GM18858 (cell line): Measurements from ENCODE around the gene DMRTB1.

Source experiments
- ATAC-seq: cut with Tn5 transposase; IDR thresholded peaks from one replicate; pipeline ENCODE4 v1.9.1; 2021; ENCODE audit not compliant: unreplicated experiment

The DMRTB1 gene

GRCh38 chr1:53507116-53507820 is 48.1 kb downstream of the DMRTB1 start:
- ATAC-seq, result no peak

GRCh38 chr1:53508056-53508990 is 49.1 kb downstream of the DMRTB1 start:
- ATAC-seq, result no peak

DNA sequence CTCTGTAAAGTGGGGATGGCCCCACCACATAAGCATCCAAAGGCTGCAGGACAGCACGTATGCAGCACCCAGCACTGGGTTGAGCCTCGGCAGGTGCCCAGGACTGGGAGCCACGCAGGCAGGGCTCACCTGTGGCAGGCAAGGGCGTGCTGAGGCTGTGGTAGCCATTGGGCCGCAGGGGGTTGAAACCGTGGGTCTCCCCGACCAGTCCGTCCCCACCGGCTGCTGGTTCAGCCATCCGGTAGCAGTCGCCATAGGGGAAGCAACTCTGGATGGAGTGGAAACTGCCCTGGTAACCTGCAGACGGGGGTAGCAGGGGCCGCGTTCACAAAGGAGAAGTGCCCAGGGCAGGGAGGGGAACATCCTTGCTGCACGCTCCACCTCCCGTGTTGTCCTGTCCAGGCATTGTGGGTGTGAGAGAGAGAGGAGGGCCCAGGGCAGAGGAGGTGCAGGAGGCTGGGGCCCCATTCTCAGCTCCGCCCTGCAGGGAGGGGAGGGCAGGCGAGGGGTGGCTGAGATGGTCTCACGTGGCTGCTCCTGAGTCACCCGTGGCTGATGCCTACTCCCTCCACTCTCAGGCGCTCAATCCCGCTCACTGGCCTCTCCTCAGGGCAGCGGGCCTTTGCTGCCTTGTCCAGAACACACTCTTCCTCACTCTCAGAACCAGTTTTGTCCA is 49.9 kb downstream of the DMRTB1 start:
- no peak for ATAC-seq

- ATAC-seq, result no peak
These were observed 50.6 kb downstream of the DMRTB1 start for GRCh38 chr1:53509775-53510174.

- ATAC-seq, result no peak
These were observed 51.0 kb downstream of the DMRTB1 start for GRCh38 chr1:53510215-53510614.

- ATAC-seq, result no peak
These were observed 52.2 kb downstream of the DMRTB1 start for GRCh38 chr1:53511323-53511932.

DNA sequence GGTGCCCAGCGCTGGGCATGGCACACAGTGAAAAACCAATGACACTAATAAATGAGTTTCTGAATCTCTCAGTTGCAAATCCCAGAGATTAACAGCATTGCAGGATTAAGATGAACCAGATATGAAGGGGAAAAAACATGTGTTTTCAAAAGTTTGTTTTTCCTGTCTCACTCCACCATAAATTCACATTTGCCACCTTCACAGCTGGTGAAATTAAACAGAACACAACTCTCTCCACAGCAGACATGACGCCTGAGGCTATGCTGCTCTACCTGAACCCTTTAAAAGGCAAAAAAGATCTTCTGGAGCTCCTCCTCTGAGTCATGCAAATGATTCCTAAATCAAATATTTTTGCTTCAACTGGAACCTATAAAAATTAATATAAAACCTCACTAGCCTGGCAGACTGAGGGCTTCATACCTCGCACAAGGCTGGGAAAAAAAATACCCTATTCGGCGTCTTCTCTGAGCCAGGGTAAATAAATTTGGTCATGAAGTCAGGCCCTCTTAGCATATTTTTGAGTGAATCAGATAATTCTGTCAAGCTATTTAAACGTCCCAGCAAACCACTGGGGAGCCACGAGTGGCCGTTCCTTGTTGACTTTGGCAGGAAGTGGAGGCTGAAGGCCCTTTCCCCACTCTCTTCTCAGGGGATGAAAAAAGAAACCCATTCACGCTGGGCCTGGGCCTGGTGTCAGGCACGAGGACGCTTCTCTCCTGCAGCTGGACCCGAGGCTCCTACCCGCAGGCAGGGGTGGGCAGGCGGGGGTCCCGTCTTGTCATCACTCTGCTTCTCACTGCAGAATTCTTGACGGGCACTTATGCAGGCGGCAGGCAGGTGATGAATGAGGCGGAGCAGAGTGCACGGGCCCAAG is 53.0 kb downstream of the DMRTB1 start:
- ATAC-seq, result no peak

DNA sequence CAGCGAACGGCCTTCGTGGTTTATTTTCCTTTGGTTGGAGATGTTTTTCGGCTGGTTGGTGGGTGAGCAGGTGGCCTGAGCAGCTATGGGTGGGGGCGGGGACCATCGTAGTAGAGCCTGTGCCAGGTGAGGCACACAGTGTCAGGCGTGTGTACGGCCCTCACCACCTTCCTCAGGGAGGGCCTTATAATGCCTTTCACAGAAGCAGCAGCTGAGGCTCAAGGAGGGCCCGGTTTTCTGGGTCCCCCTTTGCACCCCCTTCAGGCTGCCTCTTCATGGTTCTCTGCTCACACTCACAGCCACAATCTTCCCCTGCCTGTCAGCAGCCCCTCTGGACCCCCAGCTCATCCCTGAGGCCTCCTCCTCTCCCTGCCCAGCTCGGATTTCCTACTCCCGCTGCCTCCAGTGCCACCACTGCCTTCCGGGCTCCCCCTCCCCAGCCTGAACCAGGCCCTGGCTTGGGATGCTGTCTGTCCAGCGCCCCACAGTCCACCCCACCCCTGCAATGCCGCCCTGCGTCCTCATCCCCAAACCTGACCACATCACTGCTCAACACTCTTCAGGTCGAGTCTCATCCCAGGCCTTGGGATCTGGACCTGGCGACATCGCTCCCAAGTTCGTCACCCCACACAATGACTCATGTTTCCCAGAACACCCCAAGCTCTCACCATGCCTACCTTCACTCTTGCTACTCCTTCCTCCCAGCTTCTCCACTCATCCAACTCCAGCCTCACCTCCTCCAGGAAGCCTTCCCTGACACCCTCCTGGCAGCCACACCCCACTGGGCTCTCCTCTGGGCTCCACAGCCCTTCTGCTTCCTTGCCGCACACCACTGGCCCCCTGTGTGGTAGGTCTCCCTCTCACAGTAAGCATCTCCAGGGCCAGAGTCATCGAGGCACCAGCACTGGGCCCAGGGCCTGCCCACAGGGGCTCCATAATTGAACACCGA is 53.9 kb downstream of the DMRTB1 start:
- ATAC-seq, result no peak

- no peak for ATAC-seq
These were observed 54.6 kb downstream of the DMRTB1 start for GRCh38 chr1:53513846-53514245.

DNA sequence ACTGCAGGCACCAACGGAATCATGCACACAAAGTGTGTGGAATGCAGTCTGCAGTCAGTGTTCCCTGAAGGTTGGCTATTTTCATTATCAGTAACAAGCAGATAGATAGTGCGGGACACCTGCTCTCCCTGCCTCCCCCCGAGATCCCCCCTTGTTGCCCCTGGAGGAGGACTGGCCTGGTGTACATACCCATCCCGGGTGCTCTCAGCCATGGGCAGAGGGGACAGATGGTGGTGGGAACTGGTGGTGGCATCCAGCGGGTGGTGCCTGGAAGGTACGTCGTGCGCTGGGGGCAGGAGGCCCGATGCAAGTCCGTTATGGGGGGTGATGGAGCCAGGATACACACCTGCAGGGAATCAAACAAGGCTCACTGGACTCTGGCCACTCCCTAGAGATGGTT is 55.2 kb downstream of the DMRTB1 start:
- no peak for ATAC-seq

- no peak for ATAC-seq
These were observed 57.0 kb downstream of the DMRTB1 start for GRCh38 chr1:53516181-53516580.
